Common myeloid progenitor, CD34-positive (primary cell): ENCODE results near the gene LEPR.

ENCODE experiments used
- CTCF ChIA-PET: fragments of 350-600 bp; sonication (Branson Sonifier 250); formaldehyde crosslinking; loops from one replicate; lab custom pipeline; 2021; ENCODE audit warnings: antibody characterized with exemption; lab: Charles Lee
- POLR2A ChIA-PET: fragments of 350-600 bp; sonication (Branson Sonifier 250); formaldehyde crosslinking; loops from one replicate; lab custom pipeline; 2021; ENCODE audit warnings: antibody characterized with exemption; lab: Charles Lee
- DNase-seq, 3 donors: peaks; one replicate each; pipeline versions ENCODE4 v3.0.0 to v3.0.0-alpha.2; 2013
- H3K27ac ChIP-seq, 2 experiments: 1 replicate in 1 of 2; 2 replicates in 1 of 2; pipeline ENCODE4 v1.7.0; 2013; ENCODE audit warnings: inconsistent platforms in 2 of 2, low read length in 2 of 2, mild to moderate bottlenecking in 2 of 2, low read depth in 1 of 2, moderate library complexity in 1 of 2; ENCODE audit not compliant: severe bottlenecking in 2 of 2, insufficient read depth in 1 of 2, poor library complexity in 1 of 2
- H3K27me3 ChIP-seq, 5 experiments: replicated peaks in 2 of 5; 1 replicate in 3 of 5; 2 replicates in 2 of 5; pipeline versions ENCODE4 v1.6.1 to v1.7.0; 2013; ENCODE audit warnings: low read length in 4 of 5, mild to moderate bottlenecking in 2 of 5, moderate library complexity in 2 of 5, inconsistent platforms in 1 of 5; ENCODE audit not compliant: insufficient read depth in 5 of 5, control insufficient read depth in 4 of 5
- H3K36me3 ChIP-seq, 4 experiments: 1 replicate in 2 of 4; 2 replicates in 2 of 4; pipeline versions ENCODE4 v1.6.1 to v1.7.0; 2013; ENCODE audit warnings: low read length in 3 of 4, control low read depth in 1 of 4, mild to moderate bottlenecking in 1 of 4; ENCODE audit not compliant: control insufficient read depth in 4 of 4, insufficient read depth in 4 of 4
- H3K4me1 ChIP-seq, 4 experiments: 1 replicate in 3 of 4; 2 replicates in 1 of 4; pipeline versions ENCODE4 v1.6.1 to v1.7.1; 2013; ENCODE audit warnings: low read length in 3 of 4, mild to moderate bottlenecking in 3 of 4, control low read depth in 1 of 4, inconsistent platforms in 1 of 4, moderate library complexity in 1 of 4; ENCODE audit not compliant: control insufficient read depth in 4 of 4, insufficient read depth in 4 of 4; ENCODE audit errors: control extremely low read depth in 1 of 4
- H3K4me3 ChIP-seq, 7 experiments: 1 replicate in 4 of 7; 2 replicates in 3 of 7; pipeline versions ENCODE4 v1.5.1 to v1.7.0; 2013; ENCODE audit warnings: mild to moderate bottlenecking in 7 of 7, low read length in 6 of 7, moderate library complexity in 6 of 7, inconsistent platforms in 2 of 7, low read depth in 2 of 7, control low read depth in 1 of 7; ENCODE audit not compliant: insufficient read depth in 4 of 7, control insufficient read depth in 1 of 7; ENCODE audit errors: extremely low read depth in 1 of 7
- H3K9me3 ChIP-seq, 5 experiments: 1 replicate in 4 of 5; 2 replicates in 1 of 5; pipeline versions ENCODE4 v1.6.1 to v1.7.1; 2013; ENCODE audit warnings: low read length in 4 of 5, mild to moderate bottlenecking in 2 of 5, inconsistent platforms in 1 of 5, low read depth in 1 of 5, moderate library complexity in 1 of 5; ENCODE audit not compliant: control insufficient read depth in 4 of 5, insufficient read depth in 2 of 5; ENCODE audit errors: control extremely low read depth in 1 of 5
- WGBS: methylation state at CpG from one replicate; pipeline ENCODE4 v1.1.5; 2013; ENCODE audit not compliant: insufficient coverage; 5-methylcytosine and 5-hydroxymethylcytosine counted together

The LEPR gene

DNA sequence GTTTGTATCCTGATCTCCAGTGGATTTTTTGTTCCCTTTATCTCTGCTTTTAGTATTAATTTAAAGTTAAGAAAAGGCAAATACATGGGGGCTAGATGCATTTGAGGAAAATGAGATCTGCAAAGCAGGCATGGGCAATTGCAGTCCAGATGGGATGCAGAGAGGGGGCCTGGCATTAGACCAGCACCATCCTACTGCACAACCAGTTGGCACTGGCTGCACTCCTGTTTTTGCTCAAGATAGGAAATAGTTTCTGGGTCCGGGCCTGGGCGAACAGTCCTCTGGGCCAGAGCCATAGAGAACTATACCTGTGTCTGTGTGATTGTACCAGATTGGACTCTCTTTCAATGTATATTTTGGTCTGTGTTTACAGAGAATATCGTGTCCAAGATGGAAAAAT lies 34.0 kb upstream of the LEPR start:
- Histone ChIP-seq H3K9me3 (peaks cover 0 to 2% (median 0%) of the 10 kb centered on the region in 5 experiments), H3K27me3 (no peaks in the 10 kb centered on the region), H3K36me3 (peaks cover 0 to 72% (median 20%) of the 10 kb centered on the region in 4 experiments), H3K4me1 (no peaks in the 10 kb centered on the region), H3K27ac (no peak overlapping the region), H3K4me3 (no peak overlapping the region)
- no peak for DNase-seq
- ChIA-PET POLR2A (no interaction called here), CTCF (no interaction called here)
- WGBS: 95% methylated on average over 2 of the region's 3 CpGs

DNA sequence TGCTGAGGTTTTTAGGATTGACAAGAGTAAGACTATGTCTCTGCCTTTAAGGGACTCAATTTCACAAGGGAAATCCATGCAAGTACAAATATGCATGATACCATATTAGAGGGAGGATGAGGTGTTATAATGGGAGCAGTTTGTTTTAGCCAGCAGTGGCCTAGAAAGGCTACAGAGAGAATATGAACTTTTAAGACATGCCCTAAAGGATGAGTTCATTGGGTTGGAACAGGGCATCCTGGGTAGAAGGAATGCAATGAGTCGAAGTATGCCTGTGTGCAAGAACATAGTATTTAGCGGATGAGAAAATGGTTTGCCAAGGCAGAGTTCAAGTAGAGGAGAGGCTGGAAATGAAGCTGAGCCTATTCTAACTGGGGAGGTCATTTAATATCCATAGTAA lies 32.6 kb upstream of the LEPR start:
- Histone ChIP-seq H3K27ac (no peak overlapping the region), H3K9me3 (peaks cover 0 to 2% (median 0%) of the 10 kb centered on the region in 5 experiments), H3K4me3 (no peak overlapping the region), H3K36me3 (peaks cover 0 to 76% (median 20%) of the 10 kb centered on the region in 4 experiments), H3K4me1 (no peaks in the 10 kb centered on the region), H3K27me3 (no peaks in the 10 kb centered on the region)
- no peak for DNase-seq
- ChIA-PET POLR2A (no interaction called here), CTCF (no interaction called here)
- WGBS: 100% methylated on average over 1 of the region's 2 CpGs

DNA sequence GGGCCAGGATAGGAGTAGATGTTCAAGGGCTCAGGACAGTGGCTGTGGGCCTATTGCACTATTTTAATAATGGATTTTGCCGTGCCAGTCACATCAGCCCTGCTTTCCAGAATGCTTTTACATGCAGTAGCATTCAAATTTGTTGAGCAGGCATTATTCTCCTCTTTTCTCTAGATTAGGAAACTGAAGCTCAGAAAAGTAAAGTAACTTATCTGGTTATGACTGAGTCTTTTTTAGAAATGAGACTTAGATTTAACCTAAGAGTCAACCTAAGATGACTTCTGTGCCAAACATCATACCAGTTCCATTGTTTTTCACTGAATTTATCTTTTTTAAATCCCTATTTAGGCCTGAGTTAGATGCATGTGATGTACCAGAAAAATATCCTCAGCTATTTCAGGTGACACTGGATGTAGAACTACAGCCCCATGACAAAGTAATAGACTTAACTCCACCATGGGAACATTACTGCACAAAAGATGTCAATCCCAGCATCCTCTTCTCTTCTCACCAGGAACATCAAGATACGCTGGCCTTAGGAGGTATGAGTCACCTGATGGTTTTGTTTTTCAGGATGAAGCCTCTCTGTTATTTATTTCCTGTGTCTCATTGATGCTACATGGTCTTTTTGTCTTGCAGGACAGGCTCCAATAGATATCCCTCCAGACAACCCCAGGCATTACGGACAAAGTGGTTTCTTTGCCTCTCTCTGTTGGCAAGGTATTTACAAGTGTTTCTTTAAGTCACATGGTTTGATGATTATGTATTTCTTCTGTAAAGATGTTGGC lies 31.4 kb upstream of the LEPR start:
- POLR2A ChIA-PET: no interaction called here
- Histone ChIP-seq H3K27ac (no peak overlapping the region), H3K36me3 (peaks cover 0 to 74% (median 17%) of the 10 kb centered on the region in 4 experiments), H3K4me1 (no peaks in the 10 kb centered on the region), H3K27me3 (no peaks in the 10 kb centered on the region), H3K4me3 (no peak overlapping the region), H3K9me3 (peaks cover 0 to 1% (median 0%) of the 10 kb centered on the region in 5 experiments)
- 100% methylated on average over 1 of the region's 3 CpGs for WGBS
- DNase-seq: no peak
- CTCF ChIA-PET: no interaction called here

DNA sequence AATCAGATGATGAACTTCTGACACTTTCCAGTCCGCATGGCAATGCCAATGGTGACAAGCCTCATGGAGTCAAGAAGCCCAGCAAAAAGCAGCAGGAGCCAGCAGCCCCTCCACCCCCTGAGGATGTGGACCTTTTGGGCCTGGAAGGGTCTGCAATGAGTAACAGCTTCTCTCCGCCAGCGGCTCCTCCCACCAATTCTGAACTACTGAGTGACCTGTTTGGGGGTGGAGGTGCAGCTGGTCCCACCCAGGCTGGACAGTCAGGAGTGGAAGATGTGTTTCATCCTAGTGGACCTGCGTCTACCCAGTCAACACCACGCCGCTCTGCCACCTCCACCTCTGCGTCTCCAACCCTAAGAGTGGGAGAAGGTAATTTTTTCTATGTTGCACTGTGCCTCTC lies 28.0 kb upstream of the LEPR start:
- 92% methylated on average over 6 of the region's 7 CpGs for WGBS
- H3K36me3 ChIP-seq: peaks cover 0 to 66% (median 15%) of the 10 kb centered on the region in 4 experiments
- ChIA-PET POLR2A (no interaction called here), CTCF (interaction anchor here (1.2 kb wide), 1 partner anchor 182 kb away, joined by 3 read pairs; no protein-coding TSS in a partner anchor)
- H3K27me3 ChIP-seq: no peaks in the 10 kb centered on the region
- no peak overlapping the region for H3K4me3 ChIP-seq
- no peak overlapping the region for H3K27ac ChIP-seq
- H3K9me3 ChIP-seq: no peaks in the 10 kb centered on the region
- no peak for DNase-seq
- no peaks in the 10 kb centered on the region for H3K4me1 ChIP-seq

DNA sequence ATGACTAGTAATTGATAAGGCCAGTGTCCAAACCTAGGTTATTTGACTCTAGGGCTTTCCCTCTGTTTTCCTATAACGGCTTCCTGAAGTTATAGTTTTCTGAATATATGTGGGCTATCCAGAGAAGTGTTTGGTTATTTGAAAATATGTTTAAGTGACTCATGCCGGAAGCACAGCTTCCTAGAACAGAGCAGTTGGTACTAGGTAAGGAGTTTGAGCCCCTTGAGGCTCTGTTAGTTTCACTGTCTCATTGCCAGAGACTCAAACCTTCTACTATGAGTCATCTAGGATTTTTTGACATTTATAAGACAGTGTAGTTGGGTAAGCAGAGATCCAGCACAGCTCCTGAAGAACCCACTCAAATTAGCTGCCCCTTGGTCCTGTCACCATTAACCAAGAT lies 27.1 kb upstream of the LEPR start:
- ChIA-PET CTCF (interaction anchor here (1.2 kb wide), 1 partner anchor 182 kb away, joined by 3 read pairs; no protein-coding TSS in a partner anchor), POLR2A (no interaction called here)
- no peaks in the 10 kb centered on the region for H3K27me3 ChIP-seq
- H3K36me3 ChIP-seq: peaks cover 0 to 58% (median 15%) of the 10 kb centered on the region in 4 experiments
- no peak overlapping the region for H3K4me3 ChIP-seq
- peak in 1 of 3 donors; percentile 27 for DNase-seq
- no peaks in the 10 kb centered on the region for H3K9me3 ChIP-seq
- no peaks in the 10 kb centered on the region for H3K4me1 ChIP-seq
- WGBS: no CpG with 5 or more reads among the region's 2 CpGs
- no peak overlapping the region for H3K27ac ChIP-seq

DNA sequence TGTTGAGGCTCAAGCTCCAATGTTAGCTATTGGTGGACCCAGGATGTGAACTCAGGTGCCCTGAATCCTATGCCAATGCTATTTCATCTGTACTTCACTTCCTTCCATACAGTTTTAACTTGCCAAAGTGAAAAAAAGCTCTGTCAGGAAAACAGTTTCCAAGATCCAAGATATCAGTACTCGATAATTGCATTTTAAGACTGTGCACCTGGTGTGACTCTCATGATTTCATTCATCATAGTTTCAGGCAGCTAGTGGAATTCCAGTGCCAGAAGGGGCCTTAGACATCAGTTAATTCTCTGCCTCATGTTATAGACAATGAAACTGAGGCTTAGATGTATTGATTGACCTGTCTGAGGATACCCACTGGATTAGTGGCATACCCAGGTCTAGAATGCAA lies 26.5 kb upstream of the LEPR start:
- ChIA-PET CTCF (no interaction called here), POLR2A (no interaction called here)

DNA sequence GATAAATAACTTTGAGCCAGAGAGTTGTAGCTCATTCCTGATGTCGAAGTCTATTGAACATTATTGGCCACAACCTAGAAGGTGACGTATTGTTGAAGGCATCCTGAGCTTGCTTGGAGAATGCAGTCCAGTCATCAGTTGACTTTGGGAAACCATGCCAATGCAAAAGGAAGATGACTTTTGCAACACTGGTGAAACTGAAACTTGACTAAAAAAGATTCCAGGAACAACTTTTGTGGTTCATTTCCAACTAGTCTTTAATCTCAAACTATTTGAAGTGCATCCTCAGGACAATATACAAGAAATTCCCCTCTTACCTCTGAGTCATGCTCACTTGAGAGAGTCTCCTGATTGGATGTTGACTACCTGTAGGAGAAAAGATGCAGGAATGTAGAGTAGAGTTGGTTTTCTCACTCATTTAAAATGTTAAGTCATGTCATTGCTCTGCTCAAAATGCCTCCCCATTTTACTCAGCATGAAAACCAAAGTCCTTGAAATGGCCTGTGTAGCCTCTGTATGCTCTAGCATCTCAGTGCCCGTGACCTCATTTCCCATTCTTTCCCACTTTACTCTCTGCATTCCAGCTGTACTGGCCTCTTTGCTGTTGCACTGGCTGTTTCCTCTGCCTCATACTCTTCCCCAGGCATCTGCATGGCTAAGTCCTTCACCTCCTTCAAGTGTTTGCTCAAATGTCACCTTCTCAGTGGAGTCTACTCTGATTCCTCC lies 24.4 kb upstream of the LEPR start:
- DNase-seq: no peak
- Histone ChIP-seq H3K9me3 (no peaks in the 10 kb centered on the region), H3K27ac (no peak overlapping the region), H3K36me3 (peaks cover 0 to 42% (median 12%) of the 10 kb centered on the region in 4 experiments), H3K27me3 (no peaks in the 10 kb centered on the region), H3K4me1 (peaks cover 0 to 5% (median 0%) of the 10 kb centered on the region in 4 experiments), H3K4me3 (no peak overlapping the region)
- ChIA-PET POLR2A (no interaction called here), CTCF (no interaction called here)
- 100% methylated on average over 3 of the region's 3 CpGs for WGBS

More for the DNA sequence above, 26.5 kb upstream of the LEPR start:
- no peak for DNase-seq
- 100% methylated on average over 1 of the region's 1 CpG for WGBS
- no peaks in the 10 kb centered on the region for H3K9me3 ChIP-seq
- peaks cover 0 to 58% (median 15%) of the 10 kb centered on the region in 4 experiments for H3K36me3 ChIP-seq
- no peak overlapping the region for H3K27ac ChIP-seq
- H3K27me3 ChIP-seq: no peaks in the 10 kb centered on the region
- H3K4me3 ChIP-seq: no peak overlapping the region
- H3K4me1 ChIP-seq: no peaks in the 10 kb centered on the region
